ENCODE data around the gene ELOVL6. TPM values are rescaled to one million over a fixed set of nuclear protein-coding genes. Genes with fewer than 3 reads are reported as not detected.

ELOVL6 gene
- total and polyA plus RNA-seq, 2 of the 4 experiments (the other 2 are of a cell fraction) = 17.9 to 19.0 TPM

- Histone ChIP-seq H4K20me1 (ENCODE audit: insufficient read depth, low read length) (no peaks in the 10 kb centered on the region), H2BK20ac (ENCODE audit: low read depth, low read length) (no peak overlapping the region), H4K8ac (ENCODE audit: low read depth in 2 of 2, low read length in 2 of 2) (no peak overlapping the region), H3K36me3 (ENCODE audit: control insufficient read depth, insufficient read depth, low read length) (no peaks in the 10 kb centered on the region), H3K4me1 (ENCODE audit: control insufficient read depth, insufficient read depth, low read length) (no peaks in the 10 kb centered on the region), H3K9me3 (ENCODE audit: control insufficient read depth, insufficient read depth, low read length) (no peaks in the 10 kb centered on the region), H3K27me3 (ENCODE audit: control insufficient read depth, insufficient read depth, low read length) (no peaks in the 10 kb centered on the region), H3K18ac (ENCODE audit: low read depth, low read length) (no peak overlapping the region), H4K5ac (ENCODE audit: low read depth, low read length) (no peak overlapping the region), H2AK9ac (replicated peaks; ENCODE audit: low read depth, low read length, poor library complexity) (no peak overlapping the region), H3K9ac (ENCODE audit: low read depth, low read length) (no peak overlapping the region), H3K79me1 (ENCODE audit: low read depth in 1 of 2, low read length in 2 of 2) (no peaks in the 10 kb centered on the region; a peak in 1 of 4 replicates), H3K4me3 (ENCODE audit: insufficient read depth, low read depth, low read length) (no peak overlapping the region), H3K9me1 (ENCODE audit: insufficient read depth, low read length) (peaks cover 3% of the 10 kb centered on the region; the same call in 1 of the 2 replicates), H3K4me2 (ENCODE audit: low read depth, low read length) (no peak overlapping the region), H2BK5ac (ENCODE audit: low read depth, low read length, poor library complexity, severe bottlenecking) (no peak overlapping the region), H4K91ac (ENCODE audit: insufficient read depth, low read depth, low read length) (no peak overlapping the region), H3K14ac (replicated peaks; ENCODE audit: low read depth, low read length) (no peak overlapping the region), H2BK120ac (ENCODE audit: low read depth, low read length) (no peak overlapping the region), H2BK15ac (ENCODE audit: low read depth, low read length) (no peak overlapping the region), H3K4ac (ENCODE audit: low read depth, low read length) (no peak overlapping the region), H2AK5ac (ENCODE audit: low read depth, low read length) (no peak overlapping the region), H3K23ac (ENCODE audit: low read depth, low read length) (no peak overlapping the region), H2AFZ (replicated peaks; ENCODE audit: low read length, poor library complexity) (no peak overlapping the region), H3K27ac (ENCODE audit: insufficient read depth, low read length) (no peak overlapping the region), H3K56ac (ENCODE audit: extremely low read depth, insufficient read depth, low read length) (no peak overlapping the region)
- intact Hi-C loops (cut with micrococcal nuclease) (no loop called here), in situ Hi-C loops (cut with MboI; ENCODE audit: low sequenced_read_pairs) (no loop called here), dilution Hi-C loops (cut with HindIII; ENCODE audit: low sequenced_read_pairs, unreplicated experiment) (no loop called here)
- DNase-seq (no peak), ATAC-seq (ENCODE audit: low read depth) (no peak)
- ChIA-PET CTCF (no interaction called here), POLR2A (ENCODE audit: unreplicated experiment) (no interaction called here)
- BruUV-seq (replicated peaks) = no TSS peak
- WGBS, 2 experiments (ENCODE audit: extremely low coverage in 2 of 2, insufficient read length in 1 of 2) = no CpG with 5 or more reads among the region's 7 CpGs
- TF ChIP-seq FOS (IDR thresholded peaks at IDR 0.05; ENCODE audit: low read depth, low read length) (no peak), NFE2L2 (IDR thresholded peaks at IDR 0.05; ENCODE audit: low read depth, low read length) (no peak), POLR2A (IDR thresholded peaks at IDR 0.05; ENCODE audit: low read depth, low read length) (no peak), MAFK (IDR thresholded peaks at IDR 0.05; ENCODE audit: low read depth, low read length) (no peak), CEBPB (IDR thresholded peaks at IDR 0.05; ENCODE audit: low read depth, low read length) (no peak), CHD1 (IDR thresholded peaks at IDR 0.05; ENCODE audit: low read depth, low read length) (no peak), USF2 (IDR thresholded peaks at IDR 0.05; ENCODE audit: low read depth, low read length) (no peak), BHLHE40 (IDR thresholded peaks at IDR 0.05; ENCODE audit: low read depth, low read length) (no peak), CTCF (conservative IDR thresholded peaks at IDR 0.05; ENCODE audit: low read depth, low read length) (no peak), RAD21 (IDR thresholded peaks at IDR 0.05; ENCODE audit: low read length) (no peak), RCOR1 (IDR thresholded peaks at IDR 0.05; ENCODE audit: insufficient replicate concordance, low read length) (no peak)
- TF ChIP-seq, protein P1, sequence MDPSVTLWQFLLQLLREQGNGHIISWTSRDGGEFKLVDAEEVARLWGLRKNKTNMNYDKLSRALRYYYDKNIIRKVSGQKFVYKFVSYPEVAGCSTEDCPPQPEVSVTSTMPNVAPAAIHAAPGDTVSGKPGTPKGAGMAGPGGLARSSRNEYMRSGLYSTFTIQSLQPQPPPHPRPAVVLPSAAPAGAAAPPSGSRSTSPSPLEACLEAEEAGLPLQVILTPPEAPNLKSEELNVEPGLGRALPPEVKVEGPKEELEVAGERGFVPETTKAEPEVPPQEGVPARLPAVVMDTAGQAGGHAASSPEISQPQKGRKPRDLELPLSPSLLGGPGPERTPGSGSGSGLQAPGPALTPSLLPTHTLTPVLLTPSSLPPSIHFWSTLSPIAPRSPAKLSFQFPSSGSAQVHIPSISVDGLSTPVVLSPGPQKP (IDR thresholded peaks at IDR 0.05; ENCODE audit: borderline replicate concordance, low read depth, low read length) = no peak
Observed at GRCh38 chr4:110149089-110149488, 49.3 kb downstream of the ELOVL6 start.
